ENCODE measurements around the gene INSYN2B. TPM values are rescaled to one million over a fixed set of nuclear protein-coding genes. Genes with fewer than 3 reads are reported as not detected.

Gene INSYN2B
- total and polyA plus RNA-seq, 2 of the 8 experiments (the other 6 are each of a cell fraction or from before 2014, with no cell fraction given) = not detected

DNA sequence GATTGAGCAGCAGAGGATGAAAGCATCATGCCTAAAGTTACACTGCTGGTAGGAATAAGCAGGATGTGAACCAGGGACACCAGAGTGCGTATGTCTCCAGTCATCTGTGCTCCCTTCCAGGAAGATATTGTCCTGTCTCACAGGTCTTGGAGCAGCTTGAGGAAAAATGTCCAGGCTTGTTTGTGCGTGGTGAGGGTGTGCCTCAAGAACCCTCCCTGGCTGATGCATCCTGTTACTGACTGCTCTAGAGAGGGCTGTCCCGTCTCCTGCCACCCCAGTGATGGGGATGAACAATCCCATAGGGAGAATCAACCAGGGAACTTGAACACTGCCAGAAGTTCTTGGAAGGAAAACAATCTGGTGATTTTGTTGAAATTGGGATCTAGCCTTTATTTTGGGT is 132.0 kb downstream of the INSYN2B start:
- H2BK20ac ChIP-seq (ENCODE audit: low read length) = no peak overlapping the region
- WGBS, 2 experiments (ENCODE audit: extremely low coverage in 1 of 2, insufficient coverage in 1 of 2, insufficient read length in 1 of 2, insufficient replicate concordance in 2 of 2, low coverage in 1 of 2, low lambda C conversion rate in 2 of 2, missing lambda C conversion rate in 1 of 2) = 87% methylated on average over 3 of the region's 3 CpGs; no CpG with 5 or more reads in 1 of the 2 experiments
- ChIA-PET POLR2A (ENCODE audit: partially characterized antibody) (no interaction called here), CTCF (ENCODE audit: partially characterized antibody) (interaction anchor here (0.7 kb wide), 1 partner anchor 9 kb away, joined by 3 read pairs; no protein-coding TSS in a partner anchor)
- H3K23ac ChIP-seq (ENCODE audit: insufficient read length) = no peak overlapping the region
- no peaks in the 10 kb centered on the region; a peak in 1 of 8 replicates for H3K36me3 ChIP-seq (ENCODE audit: control insufficient read depth in 2 of 4, insufficient read depth in 4 of 4, low read length in 3 of 4)
- no peaks in the 10 kb centered on the region for H4K20me1 ChIP-seq (replicated peaks in 1 of 2; ENCODE audit: control insufficient read depth in 1 of 2, insufficient read depth in 2 of 2, low read length in 2 of 2)
- H3K79me2 ChIP-seq (ENCODE audit: control insufficient read depth in 1 of 2, insufficient read depth in 2 of 2, low read length in 2 of 2) = no peaks in the 10 kb centered on the region
- no peak for FAIRE-seq
- H3K18ac ChIP-seq (ENCODE audit: extremely low read depth, low read length) = no peak overlapping the region
- H2BK12ac ChIP-seq (ENCODE audit: low read depth, low read length) = no peak overlapping the region
- no peaks in the 10 kb centered on the region for H3K27me3 ChIP-seq (replicated peaks in 1 of 4; ENCODE audit: control insufficient read depth in 3 of 4, extremely low read depth in 1 of 4, insufficient read depth in 3 of 4, low read length in 3 of 4)
- H3K9ac ChIP-seq (replicated peaks in 1 of 4; ENCODE audit: extremely low read depth in 1 of 4, low read depth in 3 of 4, low read length in 3 of 4) = no peak overlapping the region
- no peak overlapping the region for H3K4me3 ChIP-seq (ENCODE audit: extremely low read depth in 1 of 4, insufficient read depth in 2 of 4, low read depth in 3 of 4, low read length in 4 of 4)
- no peak overlapping the region for H3K14ac ChIP-seq (ENCODE audit: insufficient read length)
- H3K27ac ChIP-seq (ENCODE audit: low read depth, low read length) = no peak overlapping the region
- H2BK5ac ChIP-seq (ENCODE audit: low read depth, low read length) = no peak overlapping the region
- peaks cover 4 to 13% of the 10 kb centered on the region in 2 experiments; a peak in 3 of 4 replicates for H3K9me3 ChIP-seq (ENCODE audit: insufficient read depth in 2 of 2, low read depth in 1 of 2, low read length in 1 of 2)
- no peaks in the 10 kb centered on the region for H3K4me1 ChIP-seq (replicated peaks in 1 of 4; ENCODE audit: control insufficient read depth in 3 of 4, insufficient read depth in 4 of 4, low read length in 3 of 4)
- H3K4me2 ChIP-seq (ENCODE audit: insufficient read depth in 1 of 2, low read depth in 2 of 2, low read length in 2 of 2) = no peak overlapping the region
- H4K8ac ChIP-seq (ENCODE audit: extremely low read depth, insufficient read depth, low read length) = no peak overlapping the region
- H2BK15ac ChIP-seq (ENCODE audit: low read length) = no peak overlapping the region
- no peak overlapping the region for H2AK5ac ChIP-seq (ENCODE audit: low read depth, low read length)
- H4K5ac ChIP-seq (ENCODE audit: insufficient read length, low read depth, low read length) = no peak overlapping the region
- no peak overlapping the region for H2AFZ ChIP-seq (ENCODE audit: low read length)
- H3K23me2 ChIP-seq (ENCODE audit: low read depth, low read length) = no peaks in the 10 kb centered on the region
- no peaks in the 10 kb centered on the region for H3K79me1 ChIP-seq (ENCODE audit: low read depth, low read length)
- no peak overlapping the region for H4K91ac ChIP-seq (replicated peaks; ENCODE audit: insufficient read length, low read length)
- no peak overlapping the region for H3K56ac ChIP-seq (replicated peaks; ENCODE audit: insufficient read length, low read depth, low read length)
- H3K4ac ChIP-seq (replicated peaks; ENCODE audit: insufficient read length, low read depth, low read length) = no peak overlapping the region
- H2BK120ac ChIP-seq (replicated peaks; ENCODE audit: low read depth, low read length) = no peak overlapping the region
- DNase-seq (ENCODE audit: low read depth in 1 of 2, low spot score in 2 of 2) = no peak
- TF ChIP-seq FOSL1 (IDR thresholded peaks at IDR 0.05; ENCODE audit: insufficient read depth, low read depth, low read length) (no peak), POLR2AphosphoS5 (IDR thresholded peaks at IDR 0.05; ENCODE audit: low read depth, low read length) (no peak), KDM4A (IDR thresholded peaks at IDR 0.05; ENCODE audit: low read depth, low read length, severe bottlenecking) (no peak), YY1 (IDR thresholded peaks at IDR 0.05; ENCODE audit: low read depth, low read length) (no peak), GABPA (IDR thresholded peaks at IDR 0.05; ENCODE audit: borderline replicate concordance, insufficient read depth, low read length) (no peak), CEBPB (IDR thresholded peaks at IDR 0.05; ENCODE audit: low read depth, low read length) (no peak), EP300 (IDR thresholded peaks at IDR 0.05; ENCODE audit: borderline replicate concordance in 1 of 2, low read depth in 2 of 2, low read length in 2 of 2) (no peak), KDM1A (IDR thresholded peaks at IDR 0.05; ENCODE audit: borderline replicate concordance, low read length) (no peak), SP1 (IDR thresholded peaks at IDR 0.05; ENCODE audit: low read depth, low read length) (no peak), EGR1 (IDR thresholded peaks at IDR 0.05; ENCODE audit: borderline replicate concordance, low read depth, low read length) (no peak), TEAD4 (IDR thresholded peaks at IDR 0.05; ENCODE audit: low read depth, low read length) (no peak), HDAC6 (IDR thresholded peaks at IDR 0.05; ENCODE audit: low read depth, low read length) (no peak)
- TF ChIP-seq, protein P1, sequence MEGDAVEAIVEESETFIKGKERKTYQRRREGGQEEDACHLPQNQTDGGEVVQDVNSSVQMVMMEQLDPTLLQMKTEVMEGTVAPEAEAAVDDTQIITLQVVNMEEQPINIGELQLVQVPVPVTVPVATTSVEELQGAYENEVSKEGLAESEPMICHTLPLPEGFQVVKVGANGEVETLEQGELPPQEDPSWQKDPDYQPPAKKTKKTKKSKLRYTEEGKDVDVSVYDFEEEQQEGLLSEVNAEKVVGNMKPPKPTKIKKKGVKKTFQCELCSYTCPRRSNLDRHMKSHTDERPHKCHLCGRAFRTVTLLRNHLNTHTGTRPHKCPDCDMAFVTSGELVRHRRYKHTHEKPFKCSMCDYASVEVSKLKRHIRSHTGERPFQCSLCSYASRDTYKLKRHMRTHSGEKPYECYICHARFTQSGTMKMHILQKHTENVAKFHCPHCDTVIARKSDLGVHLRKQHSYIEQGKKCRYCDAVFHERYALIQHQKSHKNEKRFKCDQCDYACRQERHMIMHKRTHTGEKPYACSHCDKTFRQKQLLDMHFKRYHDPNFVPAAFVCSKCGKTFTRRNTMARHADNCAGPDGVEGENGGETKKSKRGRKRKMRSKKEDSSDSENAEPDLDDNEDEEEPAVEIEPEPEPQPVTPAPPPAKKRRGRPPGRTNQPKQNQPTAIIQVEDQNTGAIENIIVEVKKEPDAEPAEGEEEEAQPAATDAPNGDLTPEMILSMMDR (IDR thresholded peaks at IDR 0.05; ENCODE audit: control extremely low read depth in 1 of 3, insufficient read depth in 1 of 3, low read depth in 1 of 3, low read length in 3 of 3) = no peak
